ENCODE measurements around the gene RAP1GAP2.

DNA sequence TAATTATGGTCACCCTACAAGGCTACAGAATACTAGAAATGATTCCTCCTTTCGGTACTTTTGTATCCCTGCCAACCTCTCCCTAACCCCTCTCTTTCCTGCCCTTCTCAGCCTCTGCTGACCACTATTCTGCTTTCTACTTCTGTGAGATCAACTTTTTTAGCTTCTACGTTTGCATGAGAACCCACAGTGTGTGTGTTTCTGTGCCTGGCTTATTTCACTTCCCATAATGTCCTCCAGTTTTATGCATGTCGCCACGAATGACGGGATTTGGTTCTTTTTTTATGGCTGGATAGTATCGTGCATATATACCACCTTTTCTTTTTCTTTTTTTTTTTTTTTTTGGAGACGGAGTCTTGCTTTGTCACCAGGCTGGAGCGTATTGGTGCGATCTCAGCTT lies 92.1 kb downstream of the RAP1GAP2 start:
- TF ChIP-seq CTCF (IDR thresholded peaks at IDR 0.05) (no peak), POLR2A (IDR thresholded peaks at IDR 0.05) (no peak)
